Measurements from ENCODE around the gene KIF2A. TPM values are rescaled to one million over a fixed set of nuclear protein-coding genes. Genes with fewer than 3 reads are reported as not detected.

KIF2A gene
- total RNA-seq, 1 donor from 2014 or later, result 53.4 TPM

GRCh38 chr5:62331921-62332320 lies 25.9 kb downstream of the KIF2A start:
- Histone ChIP-seq H3K36me3 (ENCODE audit: control insufficient read depth, insufficient read depth, low read length) (no peaks in the 10 kb centered on the region), H3K27me3 (ENCODE audit: control insufficient read depth, insufficient read depth, low read length) (no peaks in the 10 kb centered on the region), H3K4me3 (ENCODE audit: low read depth, low read length) (no peak overlapping the region)
- DNase-seq (ENCODE audit: low read depth), result no peak
- no peak for TF ChIP-seq CTCF (IDR thresholded peaks at IDR 0.05; ENCODE audit: insufficient read depth, low read length, poor library complexity, severe bottlenecking)

GRCh38 chr5:62333250-62333794 lies 27.3 kb downstream of the KIF2A start:
- Histone ChIP-seq H3K4me3 (ENCODE audit: low read depth, low read length) (no peak overlapping the region), H3K36me3 (ENCODE audit: control insufficient read depth, insufficient read depth, low read length) (no peaks in the 10 kb centered on the region), H3K27me3 (ENCODE audit: control insufficient read depth, insufficient read depth, low read length) (no peaks in the 10 kb centered on the region)
- DNase-seq (ENCODE audit: low read depth), result no peak
- no peak for TF ChIP-seq CTCF (IDR thresholded peaks at IDR 0.05; ENCODE audit: insufficient read depth, low read length, poor library complexity, severe bottlenecking)

GRCh38 chr5:62334082-62334481 lies 28.1 kb downstream of the KIF2A start:
- DNase-seq (ENCODE audit: low read depth), result no peak
- TF ChIP-seq CTCF (IDR thresholded peaks at IDR 0.05; ENCODE audit: insufficient read depth, low read length, poor library complexity, severe bottlenecking), result no peak
- no peaks in the 10 kb centered on the region for H3K36me3 ChIP-seq (ENCODE audit: control insufficient read depth, insufficient read depth, low read length)
- no peak overlapping the region for H3K4me3 ChIP-seq (ENCODE audit: low read depth, low read length)
- H3K27me3 ChIP-seq (ENCODE audit: control insufficient read depth, insufficient read depth, low read length), result no peaks in the 10 kb centered on the region

GRCh38 chr5:62340392-62340791 lies 34.4 kb downstream of the KIF2A start:
- no peak for DNase-seq (ENCODE audit: low read depth)
- H3K36me3 ChIP-seq (ENCODE audit: control insufficient read depth, insufficient read depth, low read length), result no peaks in the 10 kb centered on the region
- peak; percentile 22 for TF ChIP-seq CTCF (IDR thresholded peaks at IDR 0.05; ENCODE audit: insufficient read depth, low read length, poor library complexity, severe bottlenecking)

GRCh38 chr5:62340979-62341378 lies 35.0 kb downstream of the KIF2A start:
- H3K4me3 ChIP-seq (ENCODE audit: low read depth, low read length), result no peak overlapping the region
- TF ChIP-seq CTCF (IDR thresholded peaks at IDR 0.05; ENCODE audit: insufficient read depth, low read length, poor library complexity, severe bottlenecking), result no peak
- no peaks in the 10 kb centered on the region for H3K27me3 ChIP-seq (ENCODE audit: control insufficient read depth, insufficient read depth, low read length)
- DNase-seq (ENCODE audit: low read depth), result no peak
- no peaks in the 10 kb centered on the region for H3K36me3 ChIP-seq (ENCODE audit: control insufficient read depth, insufficient read depth, low read length)

More at GRCh38 chr5:62340392-62340791, 34.4 kb downstream of the KIF2A start:
- H3K4me3 ChIP-seq (ENCODE audit: low read depth, low read length), result no peak overlapping the region
- H3K27me3 ChIP-seq (ENCODE audit: control insufficient read depth, insufficient read depth, low read length), result no peaks in the 10 kb centered on the region

GRCh38 chr5:62341783-62342475 lies 35.9 kb downstream of the KIF2A start:
- Histone ChIP-seq H3K27me3 (ENCODE audit: control insufficient read depth, insufficient read depth, low read length) (no peaks in the 10 kb centered on the region), H3K4me3 (ENCODE audit: low read depth, low read length) (no peak overlapping the region), H3K36me3 (ENCODE audit: control insufficient read depth, insufficient read depth, low read length) (no peaks in the 10 kb centered on the region)
- no peak for DNase-seq (ENCODE audit: low read depth)
- no peak for TF ChIP-seq CTCF (IDR thresholded peaks at IDR 0.05; ENCODE audit: insufficient read depth, low read length, poor library complexity, severe bottlenecking)

All from kidney epithelial cell (primary cell).